Endothelial cell of umbilical vein (primary cell): ENCODE measurements around the gene PHF2. TPM values are rescaled to one million over a fixed set of nuclear protein-coding genes. Genes with fewer than 3 reads are reported as not detected.

Source experiments
- BruUV-seq: library from RNA; stranded (reverse); fragments of 400-500 nt; replicated peaks from 2 replicates; lab custom pipeline; 2021; lab: Mats Ljungman, UMichigan
- CTCF ChIA-PET: fragments of 300-600, 350-600 bp; sonication (Branson Sonifier 250); formaldehyde crosslinking; loops from one replicate; lab custom pipeline; 2021; ENCODE audit warnings: antibody characterized with exemption, inconsistent platforms; lab: Charles Lee
- POLR2A ChIA-PET: fragments of 300-600, 350-600 bp; sonication (Branson Sonifier 250); formaldehyde crosslinking; loops from one replicate; lab custom pipeline; 2021; ENCODE audit warnings: antibody characterized with exemption, inconsistent platforms; lab: Charles Lee
- DNase-seq: peaks from one replicate; pipeline ENCODE4 v3.0.0-alpha.2; 2011; ENCODE audit warnings: low read depth, low spot score
- FAIRE-seq: peaks from 2 replicates; lab custom pipeline; 2011; peaks lifted over from hg19 to GRCh38; lab: Jason Lieb, UNC
- H2AFZ ChIP-seq: 2 replicates; pipeline ENCODE4 v1.6.0; 2012; ENCODE audit warnings: low read depth, low read length, control low read depth, inconsistent platforms
- H3K27ac ChIP-seq: 2 replicates; pipeline ENCODE4 v1.5.1; 2011; ENCODE audit warnings: low read depth, mild to moderate bottlenecking, control low read depth, low read length, moderate library complexity; ENCODE audit not compliant: insufficient read depth
- H3K27me3 ChIP-seq, 2 experiments: 2 replicates each; pipeline versions ENCODE4 v1.6.0 to v1.6.1; 2011; ENCODE audit warnings: low read length in 2 of 2, mixed read lengths in 1 of 2; ENCODE audit not compliant: control insufficient read depth in 2 of 2, insufficient read depth in 2 of 2
- H3K36me3 ChIP-seq, 2 experiments: 2 replicates in 1 of 2; 3 replicates in 1 of 2; pipeline ENCODE4 v1.5.1; 2011; ENCODE audit warnings: low read length in 2 of 2, mild to moderate bottlenecking in 1 of 2, moderate library complexity in 1 of 2; ENCODE audit not compliant: control insufficient read depth in 2 of 2, insufficient read depth in 2 of 2; ENCODE audit errors: extremely low read depth in 1 of 2
- H3K4me1 ChIP-seq: 3 replicates; pipeline ENCODE4 v1.5.1; 2011; ENCODE audit warnings: mild to moderate bottlenecking, low read length; ENCODE audit not compliant: control insufficient read depth, insufficient read depth; ENCODE audit errors: extremely low read depth
- H3K4me2 ChIP-seq: 2 replicates; pipeline ENCODE4 v1.6.1; 2011; ENCODE audit warnings: low read length, control low read depth, mixed read lengths; ENCODE audit not compliant: insufficient read depth
- H3K4me3 ChIP-seq, 3 experiments: fragments of 200-600 bp in 1 of 3; sonication (generic), shearing (Covaris generic) in 1 of 3; replicated peaks in 1 of 3; 2 replicates each; pipeline ENCODE4 v1.5.1; 2011 to 2016; ENCODE audit warnings: control low read depth in 3 of 3, low read length in 3 of 3, mild to moderate bottlenecking in 2 of 3, inconsistent platforms in 1 of 3, low read depth in 1 of 3, moderate library complexity in 1 of 3; ENCODE audit not compliant: insufficient read depth in 1 of 3
- H3K79me2 ChIP-seq: 2 replicates; pipeline ENCODE4 v1.6.0; 2012; ENCODE audit warnings: low read length, inconsistent platforms; ENCODE audit not compliant: control insufficient read depth, insufficient read depth
- H3K9ac ChIP-seq: replicated peaks from 2 replicates; pipeline ENCODE3; 2011; ENCODE audit warnings: low read length, control low read depth; ENCODE audit not compliant: insufficient read depth; ENCODE audit errors: extremely low read depth
- H3K9me1 ChIP-seq: replicated peaks from 3 replicates; pipeline ENCODE4 v1.6.0; 2011; ENCODE audit warnings: mild to moderate bottlenecking, low read length; ENCODE audit not compliant: control insufficient read depth, insufficient read depth; ENCODE audit errors: extremely low read depth
- H3K9me3 ChIP-seq: replicated peaks from 2 replicates; pipeline ENCODE4 v1.5.1; 2012; ENCODE audit warnings: low read length, inconsistent platforms; ENCODE audit not compliant: control insufficient read depth, insufficient read depth
- H4K20me1 ChIP-seq: replicated peaks from 2 replicates; pipeline ENCODE3; 2011; ENCODE audit warnings: mild to moderate bottlenecking, low read length; ENCODE audit not compliant: control insufficient read depth, insufficient read depth; ENCODE audit errors: extremely low read depth
- CTCF ChIP-seq, 2 donors: IDR thresholded peaks; 1 replicate in 1 of 2; 2 replicates in 1 of 2; pipeline ENCODE4 v1.5.1; 2011; ENCODE audit warnings: low read length in 2 of 2, mild to moderate bottlenecking in 2 of 2, moderate library complexity in 2 of 2, control low read depth in 1 of 2, inconsistent platforms in 1 of 2, low read depth in 1 of 2; ENCODE audit not compliant: insufficient read depth in 1 of 2; ENCODE audit errors: extremely low read depth in 1 of 2
- EZH2 ChIP-seq: IDR thresholded peaks from 2 replicates; pipeline ENCODE4 v1.6.1; 2012; ENCODE audit warnings: borderline replicate concordance, low read depth, mild to moderate bottlenecking, moderate library complexity, low read length, inconsistent platforms; ENCODE audit not compliant: severe bottlenecking
- FOS ChIP-seq: IDR thresholded peaks from 2 replicates; pipeline ENCODE4 v1.6.1; 2011; ENCODE audit warnings: mild to moderate bottlenecking, low read length, moderate library complexity, borderline replicate concordance; ENCODE audit not compliant: insufficient read depth
- GATA2 ChIP-seq: IDR thresholded peaks from 2 replicates; pipeline ENCODE4 v1.7.0; 2011; ENCODE audit warnings: low read depth, mild to moderate bottlenecking, moderate library complexity, mixed read lengths, low read length; ENCODE audit not compliant: insufficient read length, insufficient read depth
- JUN ChIP-seq: IDR thresholded peaks from 2 replicates; pipeline ENCODE4 v1.6.1; 2011; ENCODE audit warnings: borderline replicate concordance, low read depth; ENCODE audit not compliant: insufficient read length, insufficient read depth
- MAX ChIP-seq: IDR thresholded peaks from 2 replicates; pipeline ENCODE4 v1.6.1; 2011; ENCODE audit not compliant: insufficient read depth, insufficient read length
- MYC ChIP-seq: IDR thresholded peaks from one replicate; pipeline ENCODE4 v1.6.1; 2011; ENCODE audit warnings: mild to moderate bottlenecking, low read depth, low read length
- POLR2A ChIP-seq: IDR thresholded peaks from 2 replicates; pipeline ENCODE4 v1.6.1; 2012; ENCODE audit warnings: low read depth, mild to moderate bottlenecking, control low read depth, low read length
- POLR2AphosphoS5 ChIP-seq: IDR thresholded peaks from 2 replicates; pipeline ENCODE4 v1.6.1; 2012; ENCODE audit warnings: low read depth, mild to moderate bottlenecking, control low read depth, low read length, moderate library complexity; ENCODE audit not compliant: insufficient read depth
- dilution Hi-C: fragments of 300-500 bp; cut with MboI; formaldehyde crosslinking; loops from one replicate; pipeline ENCODE4 v1.15.0; 2019; ENCODE audit warnings: low sequenced_read_pairs; ENCODE audit not compliant: extremely low pct_ligation_motif_present
- intact Hi-C: fragments of 100-400 bp; cut with micrococcal nuclease; formaldehyde crosslinking; loops from one replicate; pipeline ENCODE4 v1.10.0; 2022
- polyA plus RNA-seq, 4 experiments: library from polyadenylated mRNA; depleted of rRNA in 3 of 4; stranded (reverse) in 3 of 4; unstranded in 1 of 4; fragments of >200 nt; gene quantifications; 2 replicates each; pipeline versions ENCODE4 v1.2.1 to v1.2.3, GENCODE V29; 2011 to 2012; ENCODE audit warnings: missing spikeins in 1 of 4
- total RNA-seq: library from RNA; stranded (reverse); gene quantifications from 2 replicates; pipeline ENCODE4 v1.2.3, GENCODE V29; 2021

The PHF2 gene
- total and polyA plus RNA-seq, 2 donors (not counting 3 experiments of a cell fraction or from before 2014, with no cell fraction given), result 9.8 to 22.5 TPM

- H4K20me1 ChIP-seq, result no peaks in the 10 kb centered on the region
- H3K4me3 ChIP-seq, result no peak overlapping the region
- H3K4me1 ChIP-seq, result no peaks in the 10 kb centered on the region
- FAIRE-seq, result no peak
- H3K9ac ChIP-seq, result no peak overlapping the region
- H3K79me2 ChIP-seq, result no peaks in the 10 kb centered on the region
- no peak overlapping the region for H3K4me2 ChIP-seq
- H2AFZ ChIP-seq, result no peak overlapping the region
- TF ChIP-seq MAX (no peak), POLR2A (no peak), CTCF (IDR thresholded peaks at IDR 0.05; ENCODE audit: extremely low read depth in 1 of 2, insufficient read depth in 1 of 2, low read depth in 1 of 2, low read length in 2 of 2) (no peak)
- H3K9me1 ChIP-seq, result no peaks in the 10 kb centered on the region
- BruUV-seq, result no TSS peak
- no peak for DNase-seq
- ChIA-PET POLR2A (no interaction called here), CTCF (interaction anchor here (1.2 kb wide), 1 partner anchor 10 kb away, joined by 3 read pairs; no protein-coding TSS in a partner anchor)
- intact Hi-C loops, result no loop called here
- H3K36me3 ChIP-seq, result peaks cover 0 to 5% of the 10 kb centered on the region in 2 experiments
- dilution Hi-C loops, result no loop called here
- no peak overlapping the region for H3K27ac ChIP-seq
- no peaks in the 10 kb centered on the region for H3K9me3 ChIP-seq
- no peaks in the 10 kb centered on the region for H3K27me3 ChIP-seq
Measured at GRCh38 chr9:93669116-93669957, 93.0 kb downstream of the PHF2 start.

GRCh38 chr9:93669958-93670207 lies 93.5 kb downstream of the PHF2 start:
- no peak overlapping the region for H3K4me2 ChIP-seq
- no peak overlapping the region for H2AFZ ChIP-seq
- intact Hi-C loops (no loop called here), dilution Hi-C loops (no loop called here)
- no peak overlapping the region for H3K9ac ChIP-seq
- DNase-seq (no peak), FAIRE-seq (no peak)
- H3K27ac ChIP-seq, result no peak overlapping the region
- no peak overlapping the region for H3K4me3 ChIP-seq
- H3K79me2 ChIP-seq, result no peaks in the 10 kb centered on the region
- no TSS peak for BruUV-seq
- no peaks in the 10 kb centered on the region for H4K20me1 ChIP-seq
- no peaks in the 10 kb centered on the region for H3K27me3 ChIP-seq
- CTCF ChIA-PET, result no interaction called here
- H3K9me1 ChIP-seq, result no peaks in the 10 kb centered on the region
- peaks cover 0 to 5% of the 10 kb centered on the region in 2 experiments for H3K36me3 ChIP-seq
- POLR2A ChIA-PET, result no interaction called here
- no peaks in the 10 kb centered on the region for H3K9me3 ChIP-seq
- H3K4me1 ChIP-seq, result no peaks in the 10 kb centered on the region
- TF ChIP-seq CTCF (IDR thresholded peaks at IDR 0.05; ENCODE audit: extremely low read depth in 1 of 2, insufficient read depth in 1 of 2, low read depth in 1 of 2, low read length in 2 of 2), result no peak
- no peak for TF ChIP-seq MAX
- TF ChIP-seq POLR2AphosphoS5, result no peak
- no peak for TF ChIP-seq POLR2A
- TF ChIP-seq GATA2, result no peak
- no peak for TF ChIP-seq EZH2
- TF ChIP-seq MYC, result no peak
- no peak for TF ChIP-seq JUN
- TF ChIP-seq FOS, result no peak
